Prostate gland (tissue), 2 donors: ENCODE results near the gene LSM3. TPM values are rescaled to one million over a fixed set of nuclear protein-coding genes. Genes with fewer than 3 reads are reported as not detected.

Experiments
- DNase-seq: peaks from one replicate; pipeline ENCODE4 v3.0.0-alpha.2; 2019; ENCODE audit warnings: low spot score
- H3K27ac ChIP-seq, 2 donors: fragments of 200-600 bp; sonication (generic); 2 replicates each; pipeline ENCODE4 v1.5.1; 2017 to 2019
- H3K27me3 ChIP-seq: fragments of 200-600 bp; sonication (generic); replicated peaks from 2 replicates; pipeline ENCODE4 v1.5.1; 2019; ENCODE audit not compliant: insufficient read depth
- H3K36me3 ChIP-seq, 2 donors: fragments of 200-600 bp; sonication (generic); 1 replicate in 1 of 2; 2 replicates in 1 of 2; pipeline versions ENCODE4 v1.5.1 to v1.8.1; 2017 to 2019
- H3K4me1 ChIP-seq: fragments of 200-600 bp; sonication (generic); replicated peaks from 2 replicates; pipeline ENCODE4 v1.5.1; 2019
- H3K4me3 ChIP-seq, 2 donors: fragments of 200-600 bp; sonication (generic); 2 replicates each; pipeline ENCODE4 v1.5.1; 2017 to 2019
- H3K9me3 ChIP-seq: fragments of 200-600 bp; sonication (generic); 2 replicates; pipeline ENCODE4 v1.5.1; 2017
- CTCF ChIP-seq, 4 experiments: fragments of 200-600 bp in 2 of 4; fragments of 450-650 bp in 2 of 4; sonication (generic) in 2 of 4; IDR thresholded peaks; 1 replicate in 3 of 4; 2 replicates in 1 of 4; pipeline ENCODE4 v1.5.1; 2016 to 2019; ENCODE audit warnings: antibody characterized with exemption in 4 of 4, mild to moderate bottlenecking in 2 of 4, moderate library complexity in 2 of 4
- POLR2A ChIP-seq: fragments of 450-650 bp; IDR thresholded peaks from one replicate; pipeline ENCODE4 v1.6.1; 2016; ENCODE audit warnings: antibody characterized with exemption, mild to moderate bottlenecking
- POLR2AphosphoS5 ChIP-seq: sonication (generic); formaldehyde crosslinking; IDR thresholded peaks from one replicate; pipeline ENCODE4 v1.6.1; 2017; ENCODE audit warnings: antibody characterized with exemption
- WGBS: methylation state at CpG from one replicate; pipeline ENCODE4 v1.1.5; 2018; 5-methylcytosine and 5-hydroxymethylcytosine counted together
- intact Hi-C: fragments of 100-400 bp; cut with DNase I; formaldehyde crosslinking; loops from one replicate; pipeline ENCODE4 v1.14.2; 2022
- total RNA-seq, 2 donors: library from RNA; depleted of rRNA; stranded (reverse); fragments of >200 nt; gene quantifications; one replicate each; pipeline ENCODE4 v1.1.0, GENCODE V29; 2016

LSM3 gene
- total RNA-seq, 2 donors from 2014 or later, result 15.0 to 15.1 TPM

- no peaks in the 10 kb centered on the region for H3K36me3 ChIP-seq
- TF ChIP-seq CTCF (IDR thresholded peaks at IDR 0.05) (no peak), POLR2AphosphoS5 (no peak), POLR2A (no peak)
- H3K4me3 ChIP-seq, result no peak overlapping the region
- WGBS, result 63% methylated on average over 4 of the region's 4 CpGs
- H3K27ac ChIP-seq, result no peak overlapping the region
- H3K4me1 ChIP-seq, result no peaks in the 10 kb centered on the region
- no peaks in the 10 kb centered on the region for H3K27me3 ChIP-seq
- DNase-seq, result no peak
- no peaks in the 10 kb centered on the region for H3K9me3 ChIP-seq
- intact Hi-C loops, result no loop called here
These were observed 9.6 kb downstream of the LSM3 start for GRCh38 chr3:14188041-14188754.

GRCh38 chr3:14194865-14195264 lies 16.2 kb downstream of the LSM3 start:
- no peaks in the 10 kb centered on the region for H3K36me3 ChIP-seq
- H3K9me3 ChIP-seq, result no peaks in the 10 kb centered on the region
- no peak for DNase-seq
- H3K4me1 ChIP-seq, result no peaks in the 10 kb centered on the region
- 85% methylated on average over 4 of the region's 4 CpGs for WGBS
- intact Hi-C loops, result no loop called here
- no peak for TF ChIP-seq CTCF (IDR thresholded peaks at IDR 0.05)
- no peak for TF ChIP-seq POLR2AphosphoS5
- no peak for TF ChIP-seq POLR2A
- H3K27me3 ChIP-seq, result no peaks in the 10 kb centered on the region
- H3K4me3 ChIP-seq, result no peak overlapping the region
- no peak overlapping the region for H3K27ac ChIP-seq

- intact Hi-C loops, result loop anchor here (5.0 kb wide), 1 partner anchor 63 kb away; no protein-coding TSS in a partner anchor
- DNase-seq, result no peak
- no peaks in the 10 kb centered on the region for H3K36me3 ChIP-seq
- 59% methylated on average over 4 of the region's 4 CpGs for WGBS
- no peak overlapping the region for H3K4me3 ChIP-seq
- peaks cover 4% of the 10 kb centered on the region for H3K4me1 ChIP-seq
- no peaks in the 10 kb centered on the region for H3K27me3 ChIP-seq
- H3K27ac ChIP-seq, result no peak overlapping the region
- H3K9me3 ChIP-seq, result no peaks in the 10 kb centered on the region
- TF ChIP-seq POLR2AphosphoS5 (peak; percentile 16), POLR2A (no peak), CTCF (IDR thresholded peaks at IDR 0.05) (peak in 1 of 4 experiments; percentile 8)
These were observed 21.0 kb downstream of the LSM3 start for GRCh38 chr3:14199641-14200040.

GRCh38 chr3:14200276-14200675 lies 21.7 kb downstream of the LSM3 start:
- 82% methylated on average over 4 of the region's 4 CpGs for WGBS
- no peak for TF ChIP-seq CTCF (IDR thresholded peaks at IDR 0.05)
- TF ChIP-seq POLR2A, result no peak
- no peak for TF ChIP-seq POLR2AphosphoS5
- Histone ChIP-seq H3K4me1 (peaks cover 6% of the 10 kb centered on the region), H3K27ac (no peak overlapping the region), H3K4me3 (no peak overlapping the region), H3K36me3 (no peaks in the 10 kb centered on the region), H3K9me3 (no peaks in the 10 kb centered on the region), H3K27me3 (no peaks in the 10 kb centered on the region)
- intact Hi-C loops, result loop anchor here (5.0 kb wide), 1 partner anchor 62 kb away; no protein-coding TSS in a partner anchor
- no peak for DNase-seq

- Histone ChIP-seq H3K4me3 (no peak overlapping the region), H3K4me1 (peaks cover 6% of the 10 kb centered on the region), H3K36me3 (no peaks in the 10 kb centered on the region), H3K27ac (no peak overlapping the region), H3K27me3 (no peaks in the 10 kb centered on the region), H3K9me3 (no peaks in the 10 kb centered on the region)
- intact Hi-C loops, result loop anchor here (5.0 kb wide), 1 partner anchor 61 kb away; no protein-coding TSS in a partner anchor
- WGBS, result 90% methylated on average over 4 of the region's 4 CpGs
- DNase-seq, result no peak
- TF ChIP-seq POLR2A (no peak), CTCF (IDR thresholded peaks at IDR 0.05) (no peak), POLR2AphosphoS5 (no peak)
These were observed 22.2 kb downstream of the LSM3 start for GRCh38 chr3:14200841-14201240.
